ENCODE data around the gene RGS6. TPM values are rescaled to one million over a fixed set of nuclear protein-coding genes. Genes with fewer than 3 reads are reported as not detected.

Gene RGS6
- total RNA-seq, 1 donor from 2014 or later = 5.1 TPM

DNA sequence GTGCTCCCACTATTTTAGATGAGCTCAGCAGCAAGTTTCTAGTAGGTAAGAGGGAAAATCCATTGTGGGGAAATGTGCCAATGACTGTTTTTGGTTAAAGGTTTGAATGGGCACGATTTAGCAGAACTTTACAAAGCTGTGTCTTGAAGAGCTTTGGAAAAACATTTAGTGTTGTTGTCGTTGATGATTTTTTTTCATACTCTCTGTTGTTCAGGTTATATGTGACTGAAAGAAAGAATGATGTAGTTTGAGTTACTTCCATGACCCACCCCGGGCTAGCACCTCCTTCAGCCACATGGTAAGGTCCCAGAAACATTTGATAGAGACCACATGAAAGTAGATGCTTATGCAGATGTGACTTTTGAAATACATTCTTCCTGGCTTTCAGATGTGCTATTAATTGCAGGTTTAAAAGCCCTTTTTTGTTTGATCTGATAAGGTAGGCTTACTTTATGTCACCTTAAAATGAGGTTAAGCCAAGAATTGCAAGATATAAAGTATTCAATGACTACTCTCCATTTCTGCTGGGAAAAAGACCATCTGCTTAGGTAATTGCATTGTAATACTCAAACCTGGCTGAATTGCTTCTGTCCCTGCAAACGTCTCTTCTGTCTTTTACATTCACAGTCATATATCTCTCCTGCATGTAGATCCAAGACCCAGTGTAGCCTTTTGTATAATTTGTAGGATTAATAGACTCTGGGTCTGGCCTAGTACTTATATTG is 250.6 kb downstream of the RGS6 start:
- TF ChIP-seq, protein P1, sequence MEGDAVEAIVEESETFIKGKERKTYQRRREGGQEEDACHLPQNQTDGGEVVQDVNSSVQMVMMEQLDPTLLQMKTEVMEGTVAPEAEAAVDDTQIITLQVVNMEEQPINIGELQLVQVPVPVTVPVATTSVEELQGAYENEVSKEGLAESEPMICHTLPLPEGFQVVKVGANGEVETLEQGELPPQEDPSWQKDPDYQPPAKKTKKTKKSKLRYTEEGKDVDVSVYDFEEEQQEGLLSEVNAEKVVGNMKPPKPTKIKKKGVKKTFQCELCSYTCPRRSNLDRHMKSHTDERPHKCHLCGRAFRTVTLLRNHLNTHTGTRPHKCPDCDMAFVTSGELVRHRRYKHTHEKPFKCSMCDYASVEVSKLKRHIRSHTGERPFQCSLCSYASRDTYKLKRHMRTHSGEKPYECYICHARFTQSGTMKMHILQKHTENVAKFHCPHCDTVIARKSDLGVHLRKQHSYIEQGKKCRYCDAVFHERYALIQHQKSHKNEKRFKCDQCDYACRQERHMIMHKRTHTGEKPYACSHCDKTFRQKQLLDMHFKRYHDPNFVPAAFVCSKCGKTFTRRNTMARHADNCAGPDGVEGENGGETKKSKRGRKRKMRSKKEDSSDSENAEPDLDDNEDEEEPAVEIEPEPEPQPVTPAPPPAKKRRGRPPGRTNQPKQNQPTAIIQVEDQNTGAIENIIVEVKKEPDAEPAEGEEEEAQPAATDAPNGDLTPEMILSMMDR (IDR thresholded peaks at IDR 0.05; ENCODE audit: unreplicated experiment) = no peak
- Mint-ChIP-seq H3K27me3 (peaks cover 11% of the 10 kb centered on the region), H3K36me3 (ENCODE audit: insufficient read depth) (no peaks in the 10 kb centered on the region), H3K9me3 (ENCODE audit: low read depth) (peaks cover 17% of the 10 kb centered on the region), H3K4me3 (ENCODE audit: low read depth) (no peak overlapping the region), H3K4me1 (ENCODE audit: low read depth) (peaks cover 18% of the 10 kb centered on the region), H3K27ac (no peak overlapping the region)
- DNase-seq (ENCODE audit: low spot score, unreplicated experiment) = no peak

DNA sequence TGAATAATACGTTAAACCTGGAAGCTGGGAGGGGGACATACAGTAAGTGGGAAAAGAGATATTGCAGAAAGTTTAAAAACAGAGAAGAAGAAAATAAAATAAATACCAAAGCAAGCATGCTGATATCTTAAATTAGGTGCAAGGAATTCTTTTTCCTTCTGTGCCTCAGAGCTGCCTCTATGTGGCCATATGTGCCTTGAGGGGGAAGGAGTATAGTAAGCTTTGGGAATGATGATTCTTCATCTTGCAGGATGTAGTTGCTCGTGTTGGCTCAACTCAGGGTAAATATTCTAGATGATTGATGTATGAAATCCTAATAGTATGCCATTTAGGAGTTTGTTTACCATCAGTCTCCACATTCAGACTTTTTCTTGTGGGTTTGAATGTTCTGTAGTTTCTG is 251.4 kb downstream of the RGS6 start:
- no peak overlapping the region for H3K4me3 Mint-ChIP-seq (ENCODE audit: low read depth)
- peaks cover 19% of the 10 kb centered on the region for H3K4me1 Mint-ChIP-seq (ENCODE audit: low read depth)
- H3K27me3 Mint-ChIP-seq = peaks cover 11% of the 10 kb centered on the region
- no peak for DNase-seq (ENCODE audit: low spot score, unreplicated experiment)
- no peaks in the 10 kb centered on the region for H3K36me3 Mint-ChIP-seq (ENCODE audit: insufficient read depth)
- no peak overlapping the region for H3K27ac Mint-ChIP-seq
- TF ChIP-seq, protein P1 (IDR thresholded peaks at IDR 0.05; ENCODE audit: unreplicated experiment) = no peak
- H3K9me3 Mint-ChIP-seq (ENCODE audit: low read depth) = peaks cover 13% of the 10 kb centered on the region

DNA sequence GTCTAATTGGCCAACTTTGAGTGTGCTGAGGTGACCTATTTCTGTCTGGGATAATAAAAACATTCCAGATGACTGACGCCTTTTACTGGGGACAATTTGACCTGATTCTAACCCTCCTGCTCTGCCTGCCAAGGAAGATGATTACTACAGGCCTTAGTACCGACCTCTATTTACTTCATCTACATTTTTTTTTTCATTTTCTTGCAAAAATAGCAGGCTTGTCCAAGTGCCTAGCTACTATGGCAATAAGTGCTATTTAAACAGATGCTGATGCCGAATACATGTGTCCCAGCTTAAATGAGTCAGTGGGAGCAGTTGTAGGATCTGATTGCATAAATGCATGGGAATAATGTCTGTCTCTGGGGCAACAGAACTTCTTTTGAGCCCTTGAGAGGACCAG is 254.3 kb downstream of the RGS6 start:
- peaks cover 17% of the 10 kb centered on the region for H3K27me3 Mint-ChIP-seq
- no peak for DNase-seq (ENCODE audit: low spot score, unreplicated experiment)
- H3K36me3 Mint-ChIP-seq (ENCODE audit: insufficient read depth) = no peaks in the 10 kb centered on the region
- TF ChIP-seq, protein P1 (IDR thresholded peaks at IDR 0.05; ENCODE audit: unreplicated experiment) = no peak
- peaks cover 19% of the 10 kb centered on the region for H3K4me1 Mint-ChIP-seq (ENCODE audit: low read depth)
- no peak overlapping the region for H3K4me3 Mint-ChIP-seq (ENCODE audit: low read depth)
- no peak overlapping the region for H3K27ac Mint-ChIP-seq
- no peaks in the 10 kb centered on the region for H3K9me3 Mint-ChIP-seq (ENCODE audit: low read depth)

DNA sequence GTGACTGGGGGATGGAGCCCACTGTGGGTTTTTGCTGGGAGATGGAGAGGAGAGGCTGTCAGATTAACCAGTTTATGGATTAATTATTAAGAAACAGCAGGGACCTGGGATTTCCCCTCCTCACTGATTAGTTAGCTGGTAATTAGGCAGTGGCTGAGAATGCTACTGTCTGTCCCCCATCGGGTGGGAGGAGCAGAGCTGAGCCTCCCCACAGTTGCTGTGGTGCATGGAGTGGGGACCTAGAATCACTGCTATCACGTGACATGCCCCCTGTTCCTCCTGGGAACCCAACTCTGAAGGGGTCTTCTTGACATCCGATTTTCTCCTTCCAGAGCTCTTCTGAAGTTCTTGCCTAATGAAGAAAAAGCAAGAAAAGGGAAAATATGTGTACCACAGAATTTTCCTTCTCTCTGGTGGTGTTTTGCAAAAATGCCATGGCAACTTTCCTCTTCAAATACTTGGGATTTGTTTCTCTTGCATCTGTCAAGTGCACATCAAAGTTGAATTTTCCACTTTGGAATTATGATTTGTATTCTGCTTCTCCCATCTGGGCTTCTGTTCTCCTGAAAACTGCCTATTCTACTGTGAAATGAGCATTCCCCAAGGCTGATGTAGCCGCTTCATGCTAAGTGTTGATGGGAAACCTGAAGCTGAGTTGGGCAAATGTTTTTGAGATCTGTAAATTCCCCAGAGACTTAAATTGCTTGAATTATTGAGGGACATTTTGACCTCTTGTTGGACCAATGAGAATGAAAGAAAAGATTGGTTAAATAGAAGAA is 264.2 kb downstream of the RGS6 start:
- peaks cover 47% of the 10 kb centered on the region for H3K27me3 Mint-ChIP-seq
- TF ChIP-seq, protein P1 (IDR thresholded peaks at IDR 0.05; ENCODE audit: unreplicated experiment) = no peak
- no peaks in the 10 kb centered on the region for H3K9me3 Mint-ChIP-seq (ENCODE audit: low read depth)
- no peak for DNase-seq (ENCODE audit: low spot score, unreplicated experiment)
- no peaks in the 10 kb centered on the region for H3K36me3 Mint-ChIP-seq (ENCODE audit: insufficient read depth)
- peaks cover 12% of the 10 kb centered on the region for H3K4me1 Mint-ChIP-seq (ENCODE audit: low read depth)
- no peak overlapping the region for H3K4me3 Mint-ChIP-seq (ENCODE audit: low read depth)
- H3K27ac Mint-ChIP-seq = no peak overlapping the region

DNA sequence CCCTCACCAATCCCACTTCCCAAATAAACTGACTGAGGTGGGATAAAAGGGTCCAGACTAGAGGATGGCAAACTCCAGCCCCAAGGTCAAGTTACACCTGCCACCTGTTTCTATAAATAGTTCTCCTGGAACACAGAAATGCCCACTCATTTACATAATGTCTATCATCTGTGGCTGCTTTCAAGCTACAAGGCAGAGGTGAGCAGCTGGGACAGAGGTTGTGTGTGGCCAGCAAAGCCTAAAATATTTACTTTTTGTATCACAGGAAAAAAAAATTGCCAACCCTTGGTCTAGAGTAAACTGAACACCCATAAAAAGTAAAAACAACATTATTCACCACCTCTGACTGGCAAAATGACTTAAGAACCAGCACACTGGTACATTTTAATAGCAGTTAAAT is 269.4 kb downstream of the RGS6 start:
- H3K4me1 Mint-ChIP-seq (ENCODE audit: low read depth) = peaks cover 19% of the 10 kb centered on the region
- peaks cover 37% of the 10 kb centered on the region for H3K27me3 Mint-ChIP-seq
- DNase-seq (ENCODE audit: low spot score, unreplicated experiment) = no peak
- H3K4me3 Mint-ChIP-seq (ENCODE audit: low read depth) = no peak overlapping the region
- TF ChIP-seq, protein P1 (IDR thresholded peaks at IDR 0.05; ENCODE audit: unreplicated experiment) = no peak
- H3K27ac Mint-ChIP-seq = no peak overlapping the region
- peaks cover 3% of the 10 kb centered on the region for H3K9me3 Mint-ChIP-seq (ENCODE audit: low read depth)
- H3K36me3 Mint-ChIP-seq (ENCODE audit: insufficient read depth) = no peaks in the 10 kb centered on the region

All from progenitor cell of endocrine pancreas (in vitro differentiated cells).